ENCODE data around the gene BAG2.

The BAG2 gene

GRCh38 chr6:57172136-57173055 lies at the start of gene BAG2:
Gene BAG2 (plus strand): TSS chr6:57172326. CDS start chr6:57172698, 372 bp downstream.
- peak; percentile 79 for DNase-seq

DNA sequence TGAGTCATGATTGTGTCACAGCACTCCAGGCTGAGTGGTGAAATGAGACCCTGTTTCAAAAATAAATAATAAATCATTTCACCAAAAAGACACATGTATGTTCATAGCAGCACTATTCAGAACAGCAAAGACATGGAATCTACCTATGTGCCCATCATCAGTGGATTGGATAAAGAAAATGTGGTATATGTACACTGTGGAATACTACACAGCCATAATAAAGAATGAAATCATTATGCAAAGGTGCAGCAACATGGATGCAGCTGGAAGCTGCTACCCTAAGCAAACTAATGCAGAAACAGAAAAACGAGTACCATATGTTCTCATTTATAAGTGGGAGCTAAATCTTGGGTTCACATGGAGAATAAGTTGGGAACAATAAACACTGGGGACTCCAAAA lies 49.0 kb upstream of the BAG2 start:
- DNase-seq: no peak

DNA sequence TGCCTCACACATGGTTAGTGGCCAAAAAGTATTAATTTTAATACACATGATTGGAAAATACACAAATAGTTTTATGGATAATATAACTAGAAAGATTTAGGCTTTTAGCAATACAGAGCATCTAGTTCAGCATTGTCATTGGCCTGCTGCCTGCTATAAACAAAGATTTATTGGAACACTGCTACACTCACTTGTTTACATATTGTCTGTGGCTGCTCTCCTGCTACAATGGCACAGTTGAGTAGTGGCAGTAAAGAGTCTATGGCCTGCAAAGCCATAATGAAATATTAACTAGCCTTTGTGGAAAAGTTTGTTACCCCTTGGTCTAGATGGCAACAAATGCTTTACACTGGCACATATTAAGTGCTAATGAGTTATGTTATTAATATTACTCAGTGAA lies 44.4 kb upstream of the BAG2 start:
- DNase-seq: no peak

GRCh38 chr6:57130661-57131177 lies 41.4 kb upstream of the BAG2 start:
- no peak for DNase-seq

DNA sequence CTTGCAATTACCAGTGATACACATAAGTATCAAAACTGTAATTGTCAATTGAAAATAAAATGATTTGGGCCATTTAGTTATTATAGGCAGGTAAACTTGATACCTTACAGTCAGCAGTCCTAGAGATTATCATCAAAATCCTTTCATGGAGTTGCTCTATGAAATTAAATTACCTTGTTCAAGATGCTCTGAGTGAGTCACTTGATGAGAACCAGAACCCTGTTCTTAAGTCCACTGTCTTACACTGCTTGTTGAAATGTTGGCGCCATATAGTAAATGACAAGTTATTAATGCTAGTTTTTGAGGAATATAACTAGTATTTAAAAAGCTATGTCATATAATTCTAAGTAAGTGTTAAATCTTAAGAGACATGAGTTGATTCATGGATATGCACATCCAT lies 37.2 kb upstream of the BAG2 start:
- DNase-seq: no peak

- no peak for DNase-seq
Measured at GRCh38 chr6:57135885-57136284, 36.2 kb upstream of the BAG2 start.

- DNase-seq: no peak
Measured at GRCh38 chr6:57137350-57137749, 34.8 kb upstream of the BAG2 start.

DNA sequence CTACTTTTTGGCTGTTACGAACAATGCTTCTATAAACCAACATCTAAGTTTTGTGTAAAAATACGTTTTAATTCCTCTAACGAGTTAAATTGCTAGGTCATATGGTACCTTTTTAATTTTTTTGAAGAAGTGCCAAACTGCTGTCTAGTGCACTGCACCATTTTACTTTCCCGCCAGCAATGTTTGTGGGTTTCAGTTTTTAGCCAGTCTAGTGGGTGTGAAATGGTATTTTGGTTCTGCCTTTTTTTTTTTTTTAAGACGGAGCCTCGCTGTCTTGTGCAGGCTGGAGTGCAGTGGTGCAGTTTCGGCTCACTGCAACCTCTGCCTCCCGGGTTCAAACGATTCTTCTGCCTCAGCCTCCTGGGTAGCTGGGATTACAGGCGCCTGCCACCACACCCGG lies 34.1 kb upstream of the BAG2 start:
- no peak for DNase-seq

- DNase-seq: no peak
Measured at GRCh38 chr6:57141451-57142177, 30.5 kb upstream of the BAG2 start.

DNA sequence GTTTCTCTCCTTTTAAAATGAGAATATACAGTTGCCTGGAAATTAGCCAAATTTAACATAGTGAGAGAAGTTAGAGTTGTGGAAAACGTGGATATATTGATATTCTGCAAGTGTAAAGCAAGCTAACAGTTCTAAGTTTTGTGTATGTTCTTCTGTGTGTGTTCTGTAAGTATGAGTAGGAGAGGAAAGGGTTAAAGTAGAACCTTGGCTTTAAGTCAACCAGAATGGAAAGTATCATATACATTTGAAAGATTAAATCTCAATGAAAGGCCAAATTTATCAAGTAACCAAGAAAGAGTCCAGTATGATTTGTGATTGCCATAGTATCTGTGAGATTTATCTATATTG lies 30.0 kb upstream of the BAG2 start:
- no peak for DNase-seq

GRCh38 chr6:57143690-57144089 lies 28.4 kb upstream of the BAG2 start:
- DNase-seq: no peak

DNA sequence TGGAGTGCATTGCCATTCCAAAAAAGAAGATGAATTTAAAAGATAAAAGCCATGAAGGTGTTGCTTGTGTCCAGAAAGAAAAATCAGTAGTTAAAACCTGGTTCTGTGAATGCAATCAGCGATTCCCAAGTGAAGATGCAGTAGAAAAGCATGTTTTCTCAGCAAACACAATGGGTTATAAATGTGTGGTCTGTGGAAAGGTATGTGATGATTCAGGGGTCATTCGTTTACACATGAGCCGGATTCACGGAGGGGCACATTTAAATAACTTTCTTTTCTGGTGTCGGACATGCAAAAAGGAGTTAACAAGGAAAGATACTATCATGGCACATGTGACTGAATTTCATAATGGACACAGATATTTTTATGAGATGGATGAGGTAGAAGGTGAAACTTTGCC lies 24.7 kb upstream of the BAG2 start:
- DNase-seq: no peak

- DNase-seq: no peak
Measured at GRCh38 chr6:57147955-57148858, 23.9 kb upstream of the BAG2 start.

DNA sequence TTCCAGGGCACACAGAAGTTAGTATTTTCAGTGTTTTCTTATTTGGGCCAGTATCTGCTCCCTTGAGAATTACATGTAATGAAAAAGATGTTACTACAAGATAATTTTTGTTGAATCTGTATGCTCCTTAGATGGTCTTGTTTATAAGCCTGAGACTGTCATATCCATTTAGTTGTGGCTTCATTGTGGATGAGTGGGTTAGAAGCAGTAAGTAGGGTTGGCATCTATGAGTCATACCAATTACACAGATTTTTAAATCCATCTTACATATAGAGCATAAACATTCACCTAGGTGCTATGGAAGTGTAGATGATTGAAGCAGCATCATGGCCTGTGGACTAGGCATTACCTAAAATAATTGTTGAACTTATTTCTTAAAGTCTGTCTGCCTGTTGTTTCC lies 13.5 kb upstream of the BAG2 start:
- DNase-seq: no peak

GRCh38 chr6:57159127-57159526 lies 13.0 kb upstream of the BAG2 start:
- DNase-seq: no peak

GRCh38 chr6:57162028-57162427 lies 10.1 kb upstream of the BAG2 start:
- no peak for DNase-seq

DNA sequence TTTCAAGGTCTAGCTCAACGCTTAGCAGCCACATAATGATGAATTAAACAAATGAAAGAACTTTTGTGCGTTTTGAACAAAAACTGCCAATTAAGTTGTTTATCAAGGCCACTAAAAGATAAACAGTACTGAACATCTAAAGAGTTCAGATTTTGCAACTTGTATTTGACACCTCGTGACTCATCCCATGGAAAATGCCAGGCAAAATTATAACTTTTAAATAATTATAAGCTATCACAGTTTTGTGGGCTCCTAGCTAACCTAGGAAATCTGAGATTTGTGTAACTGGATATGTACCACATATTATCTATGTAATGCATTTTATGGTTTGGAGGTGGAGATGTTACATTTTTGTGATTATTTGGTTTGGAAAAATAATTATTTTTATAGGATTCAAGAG lies 9.6 kb upstream of the BAG2 start:
- no peak for DNase-seq

DNA sequence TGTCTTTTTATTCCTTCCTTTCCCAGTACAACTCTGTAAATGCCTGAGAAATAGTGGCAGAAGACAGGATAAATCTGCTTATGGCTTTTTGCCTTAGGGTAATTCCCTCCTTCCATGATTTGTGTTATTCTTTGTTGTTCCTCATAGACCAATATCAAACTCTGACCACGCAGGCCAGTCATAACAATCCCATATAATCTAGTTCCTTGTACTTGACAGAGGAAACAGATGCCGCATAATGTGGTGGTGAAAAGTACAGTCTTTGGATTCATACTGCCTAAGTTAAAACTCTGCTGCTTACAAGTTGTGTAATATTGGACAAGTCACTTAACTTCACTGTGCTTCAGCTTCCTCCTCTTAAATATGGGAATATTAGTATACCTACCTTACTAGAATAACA lies 8.2 kb upstream of the BAG2 start:
- no peak for DNase-seq

DNA sequence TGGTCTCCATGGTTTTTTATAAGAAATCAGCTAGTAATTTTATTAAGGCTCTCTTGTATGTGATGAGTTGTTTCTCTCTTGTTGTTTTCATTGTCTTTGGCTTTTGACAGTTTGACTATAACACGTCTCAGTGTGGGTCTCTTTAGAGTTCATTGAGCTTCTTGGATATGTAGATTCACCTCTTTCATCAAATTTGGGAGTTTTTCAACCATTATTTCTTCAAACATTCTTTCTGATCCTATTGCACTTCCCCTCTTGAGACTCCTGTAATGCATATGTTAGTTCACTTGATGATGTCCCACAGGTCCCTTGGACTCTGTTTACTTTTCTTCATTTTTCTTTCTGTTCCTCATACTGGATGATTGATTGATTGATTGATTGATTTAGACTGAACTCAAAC lies 7.0 kb upstream of the BAG2 start:
- DNase-seq: no peak

- peak; percentile 27 for DNase-seq
Measured at GRCh38 chr6:57173056-57173885, 1.1 kb downstream of the BAG2 start.

- peak; percentile 23 for DNase-seq
Measured at GRCh38 chr6:57173886-57174510, 1.9 kb downstream of the BAG2 start.

DNA sequence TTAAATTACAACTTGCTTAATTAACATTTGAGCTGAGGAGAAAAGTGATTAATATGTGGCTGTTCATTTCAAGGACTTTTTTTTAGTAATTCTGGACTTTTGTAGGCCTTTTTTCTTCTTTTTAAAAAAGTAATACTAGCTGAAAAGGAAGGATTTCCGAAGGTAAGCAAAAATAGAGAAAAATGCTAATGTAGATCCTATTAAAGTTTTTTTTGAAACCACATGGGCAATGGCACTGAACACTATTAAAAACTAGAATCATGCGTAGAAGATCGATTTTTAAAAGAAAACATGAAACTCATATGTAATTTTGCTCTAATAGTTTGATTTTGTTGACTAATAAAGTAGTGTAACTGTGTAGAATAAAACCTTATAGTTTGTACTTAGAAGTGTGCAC lies 2.4 kb downstream of the BAG2 start:
- no peak for DNase-seq

All from NCI-H446 treated with DMSO at 0.1 percent for 48 hours (cell line).